Measurements from ENCODE around the gene FAM193B.
"Not testable (repeated sequence)": the region's sequence is repeated elsewhere in the genome, so short reads cannot be mapped to it uniquely, and the experiment has no call there.

The FAM193B gene

DNA sequence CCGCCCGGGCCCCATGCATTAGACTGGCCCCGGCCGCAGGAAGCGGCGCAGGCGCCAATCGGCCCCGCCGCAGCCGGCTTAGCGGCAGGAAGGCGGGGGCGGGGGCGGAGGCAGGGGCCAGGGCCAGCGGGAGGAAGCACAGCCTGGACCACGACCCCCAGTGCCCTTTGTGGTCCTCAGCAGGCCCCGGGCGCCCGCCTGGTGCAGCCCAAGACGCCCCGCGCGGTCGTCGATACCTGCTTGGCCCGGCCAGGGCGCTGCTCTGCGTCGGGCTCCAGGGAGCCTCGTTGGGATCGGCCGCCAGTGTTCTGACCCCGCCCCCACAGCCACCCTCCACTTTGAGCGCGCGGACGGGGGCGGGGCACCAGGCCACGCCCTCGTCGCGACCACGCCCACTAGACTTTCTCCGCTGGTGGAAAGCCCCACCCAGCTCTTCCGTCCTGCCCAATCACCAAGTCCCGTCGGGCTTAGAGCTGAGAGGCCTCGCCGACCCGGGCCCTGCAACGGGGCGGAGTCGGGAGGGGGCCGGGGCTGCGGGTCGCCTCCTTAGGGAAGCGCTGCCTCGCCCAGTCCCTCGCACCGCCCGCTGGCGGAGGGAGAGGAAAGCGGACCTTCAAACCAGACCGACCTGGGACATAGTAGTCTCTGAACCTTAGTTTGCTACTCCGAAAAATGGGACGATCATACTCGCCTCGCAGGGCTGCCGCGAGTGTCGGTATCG lies 56.9 kb downstream of the FAM193B start, which contains the start of gene PDLIM7:
PDLIM7 (minus strand) TSS at position 313 of the 721 bp plus-strand sequence. CDS start 1,092 bp downstream, outside the sequence.
- DNase-seq: peak; percentile 96

GRCh38 chr5:177496727-177497291 lies 57.6 kb downstream of the FAM193B start:
- no peak for DNase-seq

DNA sequence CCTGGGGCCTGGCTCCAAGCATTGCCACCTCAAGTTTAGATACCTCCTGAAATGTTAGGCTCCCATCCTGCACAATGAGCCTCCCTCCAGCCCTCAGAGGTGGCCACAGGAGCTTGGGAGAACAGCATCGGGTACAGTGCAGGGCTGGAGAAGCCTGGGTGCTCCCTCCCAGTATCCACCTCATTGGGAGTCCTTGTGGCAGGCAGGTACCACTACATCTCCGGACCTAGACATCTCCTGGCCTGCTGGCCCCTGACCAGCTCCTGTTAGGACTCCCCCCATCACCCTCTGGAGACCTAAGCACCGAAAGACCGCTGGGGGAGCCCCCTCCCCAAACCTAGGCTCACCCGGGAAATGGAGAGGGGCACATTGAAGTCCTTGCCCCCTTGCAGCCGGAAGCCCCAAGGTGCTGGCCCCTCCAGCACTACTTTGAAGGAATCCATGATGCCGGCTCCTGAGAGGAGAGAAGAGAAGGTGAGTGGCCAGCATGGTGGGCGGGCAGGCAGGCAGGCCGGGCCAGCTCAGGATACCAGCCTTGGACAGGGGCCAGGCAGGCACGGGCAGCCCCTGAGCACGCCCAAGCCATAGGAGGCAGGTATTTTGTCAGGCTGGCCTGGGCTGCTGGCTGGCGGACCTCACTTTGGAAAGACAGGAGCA lies 58.2 kb downstream of the FAM193B start:
- DNase-seq: no peak

DNA sequence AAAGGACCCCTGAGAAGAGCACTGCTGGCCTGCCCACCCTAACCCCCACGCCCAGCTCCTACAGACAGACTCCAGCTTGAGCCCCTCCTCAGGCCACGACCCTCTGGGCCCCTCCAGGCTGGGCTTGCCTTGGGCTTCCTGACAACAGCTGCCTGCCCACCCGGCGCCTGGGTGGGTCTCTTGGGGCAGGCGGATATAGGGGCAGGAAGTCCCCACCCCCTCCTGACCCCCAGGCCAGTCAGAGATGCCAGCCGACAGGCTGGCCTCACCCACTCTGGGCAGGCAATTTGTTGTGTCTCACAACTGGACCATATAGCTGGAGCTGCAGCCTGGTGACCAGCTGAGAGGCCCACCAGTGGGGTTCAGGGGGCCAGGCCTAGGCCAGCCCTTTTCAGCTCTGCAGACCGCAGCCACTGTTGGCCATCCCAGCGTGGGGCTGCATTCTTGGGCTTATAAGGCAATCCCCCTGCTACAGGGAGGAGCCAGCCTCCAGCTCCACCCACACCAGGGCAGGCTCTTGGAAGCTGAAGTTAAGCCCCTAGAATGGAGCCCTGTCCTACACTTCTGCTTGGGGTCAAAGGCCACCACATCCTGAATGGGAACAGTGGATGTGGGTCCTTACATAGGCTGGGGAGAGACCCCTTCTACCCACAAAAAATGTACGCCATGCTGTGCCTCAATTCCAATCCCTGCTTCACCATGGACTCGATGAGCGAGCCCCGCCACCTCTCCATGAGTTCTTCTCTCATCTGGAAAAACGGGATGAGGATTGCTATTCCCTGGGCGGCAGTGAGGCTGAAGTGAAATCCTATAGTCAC lies 58.9 kb downstream of the FAM193B start:
- DNase-seq: no peak

DNA sequence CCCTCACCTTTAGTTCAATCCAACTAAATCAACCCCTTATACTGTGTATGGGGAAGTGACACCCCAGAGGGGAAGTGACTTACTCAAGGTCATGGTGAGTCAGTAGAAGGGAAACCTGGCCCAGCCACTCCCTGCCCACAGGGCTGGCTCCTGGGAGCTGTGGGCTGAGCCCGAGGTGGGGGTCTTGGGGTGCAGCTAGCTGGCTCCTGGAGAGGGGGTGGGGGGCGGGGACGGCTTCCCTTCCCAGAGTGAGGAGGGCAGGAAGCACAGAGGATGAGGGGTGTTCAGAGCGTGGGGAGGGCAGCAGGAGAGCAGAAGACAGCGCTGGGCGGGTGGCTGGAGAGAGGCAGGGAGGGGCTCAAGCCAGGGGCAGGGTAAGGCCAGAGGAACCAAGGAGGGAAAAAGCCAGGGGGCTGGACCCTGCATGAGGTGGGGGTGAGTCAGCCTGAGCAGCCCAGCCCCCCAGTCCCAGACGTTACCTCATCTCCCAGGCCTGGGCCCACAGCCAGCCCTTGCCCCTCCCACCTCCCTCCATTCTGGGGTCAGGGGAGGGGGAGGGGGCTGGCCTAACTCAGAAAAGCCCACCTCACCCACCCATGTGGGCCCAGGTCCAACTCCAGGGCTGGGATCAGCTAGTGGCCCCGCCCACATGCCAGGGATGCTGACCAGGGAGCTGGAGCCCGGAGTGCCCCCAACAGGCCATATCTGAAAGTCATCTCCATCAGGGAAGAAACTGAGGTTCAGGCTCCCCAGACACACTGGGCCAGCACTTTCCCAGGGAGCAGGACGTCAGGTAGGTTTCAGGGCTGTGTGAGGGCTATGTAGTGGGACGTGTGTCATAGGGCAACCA lies 59.8 kb downstream of the FAM193B start:
- peak; percentile 30 for DNase-seq

GRCh38 chr5:177493795-177494345 lies 60.5 kb downstream of the FAM193B start:
- no peak for DNase-seq

DNA sequence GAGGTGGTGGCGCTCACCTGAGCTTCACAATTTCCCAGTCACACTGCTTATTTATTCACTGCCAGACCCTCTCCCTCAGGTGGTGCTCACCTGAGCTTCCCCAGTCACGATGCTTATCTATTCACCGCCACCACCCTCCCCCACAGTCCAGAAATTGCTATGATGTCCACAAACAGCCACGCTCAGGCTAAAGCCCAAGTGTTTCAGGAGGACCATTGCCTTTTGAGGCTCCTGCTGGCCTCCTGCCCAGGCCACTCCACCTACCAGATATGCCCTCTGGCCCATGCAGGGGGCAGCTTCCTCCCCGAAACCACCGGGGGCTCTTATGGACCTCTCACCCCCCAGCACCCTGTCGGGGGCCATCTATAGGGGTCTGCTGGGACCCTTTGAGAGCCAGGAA lies 61.5 kb downstream of the FAM193B start:
- no peak for DNase-seq

DNA sequence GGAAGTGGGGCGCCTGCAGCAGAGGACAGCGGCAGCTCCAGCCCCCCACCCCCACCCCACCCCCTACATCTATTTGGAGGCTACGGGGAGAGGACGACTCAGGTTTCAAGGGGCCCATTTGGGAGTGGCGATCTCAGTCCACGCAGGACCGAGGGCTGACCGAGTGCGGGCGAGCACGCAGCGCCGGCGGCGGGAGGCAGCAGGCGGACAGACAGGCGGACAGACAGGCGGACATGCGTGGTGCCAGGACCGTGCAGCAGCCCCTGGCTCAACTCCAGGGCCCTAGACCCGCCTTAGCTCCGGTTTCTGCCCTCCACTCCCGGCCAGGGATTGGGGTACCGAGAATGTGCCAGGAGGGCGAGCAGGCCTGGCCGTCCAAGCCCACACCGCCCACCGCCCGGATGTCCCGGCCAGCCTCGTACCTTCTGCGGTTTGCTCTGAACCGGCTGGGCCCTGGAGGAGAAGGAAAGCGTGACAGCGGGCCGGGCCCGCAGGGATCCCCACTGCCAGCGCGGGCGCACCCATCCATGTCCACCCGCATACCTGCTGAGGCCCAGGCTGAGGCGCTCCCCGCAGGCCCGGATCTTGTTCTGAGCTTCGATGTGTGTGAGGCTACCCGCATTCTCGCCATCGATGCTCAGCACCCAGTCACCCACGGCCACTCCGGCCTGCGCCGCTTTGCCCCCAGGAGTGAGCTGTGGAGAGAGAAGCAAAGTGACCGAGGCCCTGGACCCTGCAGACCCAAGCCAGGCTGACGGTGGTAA lies 62.2 kb downstream of the FAM193B start:
- DNase-seq: no peak

DNA sequence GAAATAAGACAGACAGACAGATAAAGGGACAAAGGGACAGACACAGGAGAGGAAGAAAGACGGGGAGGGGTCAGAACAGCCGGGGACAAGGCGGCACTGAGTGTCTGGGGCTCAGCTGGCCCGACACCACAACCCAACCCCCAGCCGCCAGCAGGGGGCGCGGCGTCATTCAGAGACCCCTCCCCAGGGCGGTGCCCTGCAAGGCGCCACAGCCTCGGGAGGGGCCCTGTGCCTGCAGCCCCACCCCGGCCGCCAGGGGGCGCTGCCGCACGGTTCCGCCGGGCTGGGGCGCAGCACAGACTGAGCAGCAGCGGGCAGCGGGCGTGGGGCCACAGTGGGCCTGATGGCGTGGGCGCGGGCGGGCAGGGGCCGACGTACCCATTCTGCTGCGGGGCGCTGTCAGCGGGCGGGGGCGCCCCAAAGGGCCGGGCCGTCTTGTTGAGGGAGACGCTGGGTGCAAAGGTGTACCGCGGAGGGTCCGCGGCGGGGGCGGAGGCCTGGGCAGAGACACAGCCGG lies 62.9 kb downstream of the FAM193B start:
- no peak for DNase-seq

GRCh38 chr5:177490992-177491391 lies 63.4 kb downstream of the FAM193B start:
- DNase-seq: no peak

- no peak for DNase-seq
These were observed 63.9 kb downstream of the FAM193B start for GRCh38 chr5:177490311-177490991.

- DNase-seq: no peak
These were observed 65.1 kb downstream of the FAM193B start for GRCh38 chr5:177489119-177489716.

DNA sequence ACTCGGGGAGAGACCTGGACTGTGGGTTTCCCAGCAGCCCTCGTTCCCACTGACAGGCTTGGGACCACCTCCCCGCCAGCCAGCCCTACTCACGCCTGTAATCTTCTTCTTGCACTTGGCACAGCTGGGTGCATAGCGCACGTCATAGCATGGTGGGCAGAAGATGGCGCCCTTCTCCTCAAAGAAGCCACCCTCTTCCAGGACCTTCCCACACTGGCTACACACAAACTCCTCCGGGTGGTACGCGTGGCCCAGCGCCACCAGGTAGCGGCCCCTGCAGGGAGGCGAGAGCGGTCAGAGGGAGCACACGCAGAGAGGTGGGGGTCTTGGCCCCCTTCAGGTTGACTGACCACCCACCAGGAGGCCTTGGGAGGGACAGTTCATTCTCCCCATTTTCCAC lies 66.4 kb downstream of the FAM193B start:
- no peak for DNase-seq

- no peak for DNase-seq
These were observed 67.2 kb downstream of the FAM193B start for GRCh38 chr5:177487144-177487543.

DNA sequence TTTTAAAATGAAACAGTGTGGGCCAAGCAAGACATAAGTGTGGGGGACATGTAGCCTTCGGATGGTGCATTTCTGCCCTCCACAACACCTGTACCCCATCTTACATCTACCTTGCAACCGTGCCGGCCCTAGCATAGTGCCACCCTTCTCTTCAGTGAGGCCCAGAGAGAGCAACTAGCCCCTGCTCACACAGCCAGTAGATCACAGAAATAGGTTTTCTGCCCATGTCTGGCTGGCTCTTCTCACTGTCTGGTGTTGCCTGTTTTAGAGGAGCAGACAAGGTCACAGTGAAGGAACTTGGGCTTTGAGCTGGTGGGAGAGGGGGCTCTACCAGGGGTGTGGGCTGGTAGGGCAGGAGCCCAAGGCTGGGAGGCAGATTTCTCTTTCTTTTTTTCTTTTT lies 68.1 kb downstream of the FAM193B start:
- no peak for DNase-seq

DNA sequence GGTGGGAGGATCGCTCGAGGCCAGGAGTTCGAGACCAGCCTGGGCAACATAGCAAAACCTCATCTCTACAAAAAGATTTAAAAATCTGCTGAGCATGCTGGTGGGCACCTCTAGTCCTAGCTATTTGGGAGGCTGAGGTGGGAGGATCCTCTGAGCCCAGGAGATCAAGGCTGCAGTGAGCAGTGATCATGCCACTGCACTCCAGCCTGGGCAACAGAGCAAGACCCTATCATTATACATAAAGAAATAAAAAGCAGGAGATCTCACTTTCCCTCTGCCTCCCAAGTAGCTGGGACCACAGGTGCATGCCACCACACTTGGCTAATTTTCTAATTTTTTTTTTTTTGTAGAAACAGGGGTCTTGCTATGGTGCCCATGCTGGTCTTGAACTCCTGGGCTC lies 68.6 kb downstream of the FAM193B start:
- not testable (repeated sequence) for DNase-seq

DNA sequence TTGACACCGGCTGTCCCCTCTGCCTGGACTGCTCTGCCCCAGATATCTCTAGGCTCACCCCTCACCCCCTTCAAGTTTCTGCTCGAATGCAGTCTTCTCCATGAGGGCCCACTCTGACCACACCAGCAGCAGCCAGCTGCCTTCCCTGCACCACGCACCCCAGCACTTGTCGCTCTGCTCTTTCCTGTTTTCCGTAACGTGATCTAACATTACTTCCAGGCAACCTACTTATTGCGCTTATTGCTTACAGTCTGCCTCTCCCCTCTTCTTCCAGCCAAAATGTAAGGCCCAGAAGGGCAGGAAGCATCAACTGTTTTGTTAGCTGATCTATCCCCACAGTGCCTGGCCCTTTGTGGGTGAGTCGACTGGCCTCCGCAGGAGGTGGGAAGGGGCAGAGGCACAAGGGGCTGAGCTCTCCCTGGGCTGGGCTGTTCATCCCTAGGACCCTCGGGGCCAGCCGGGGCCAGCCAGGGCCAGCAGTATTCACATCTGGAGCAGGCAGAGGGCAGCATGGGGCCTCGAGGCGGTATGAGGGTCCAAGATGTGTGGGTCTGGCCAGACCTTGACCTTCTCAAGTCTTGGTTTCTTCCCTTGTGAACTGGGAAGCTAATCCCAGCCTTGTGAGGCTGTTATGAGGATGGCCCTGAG lies 69.3 kb downstream of the FAM193B start:
- DNase-seq: no peak

DNA sequence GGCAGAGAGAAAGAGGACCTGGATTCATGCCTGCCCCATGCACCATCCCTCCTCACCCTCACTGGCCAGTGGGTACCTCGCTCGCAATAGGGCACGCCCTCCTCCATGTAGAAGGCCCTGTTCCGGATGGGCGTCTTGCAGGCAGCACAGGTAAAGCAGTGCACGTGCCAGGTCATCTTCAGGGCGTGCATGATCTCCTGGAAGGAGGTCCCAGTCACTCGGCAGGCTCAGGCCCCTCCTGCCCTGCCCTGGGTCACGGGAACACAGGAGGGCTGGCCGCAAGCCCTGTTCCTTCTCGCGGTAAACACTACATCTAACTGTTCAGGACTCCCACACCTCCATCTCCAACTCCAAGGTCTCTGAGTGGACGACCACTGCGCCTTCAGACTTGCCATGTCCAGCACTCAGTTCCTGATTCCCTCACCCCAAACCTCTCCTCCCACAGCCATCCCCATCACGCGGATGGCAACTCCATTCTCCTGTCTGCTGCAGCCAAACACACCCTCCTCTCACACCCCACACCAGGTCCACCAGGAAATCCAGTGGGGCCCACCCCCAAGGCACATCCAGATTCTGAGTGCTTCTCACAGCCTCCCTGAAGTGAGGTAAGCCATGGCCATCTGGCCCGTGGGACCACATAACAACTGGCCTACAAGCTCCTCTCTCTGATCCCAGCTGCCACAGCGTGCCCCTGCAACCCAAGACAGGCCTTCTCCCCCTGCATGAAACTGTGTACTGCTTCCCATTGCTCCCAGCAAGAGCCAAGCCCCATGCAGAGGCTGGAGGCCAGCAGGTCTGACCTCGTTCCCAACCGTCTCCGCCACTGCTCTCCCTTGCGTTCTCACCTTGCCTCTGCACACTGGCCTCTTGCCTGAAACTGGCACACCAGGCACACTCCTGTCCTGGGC lies 70.1 kb downstream of the FAM193B start:
- DNase-seq: no peak
